ENCODE measurements around the gene ZNF830.

- no peak for TF ChIP-seq POLR2A (IDR thresholded peaks at IDR 0.05; ENCODE audit: low read depth, low read length)
- TF ChIP-seq, protein P1, sequence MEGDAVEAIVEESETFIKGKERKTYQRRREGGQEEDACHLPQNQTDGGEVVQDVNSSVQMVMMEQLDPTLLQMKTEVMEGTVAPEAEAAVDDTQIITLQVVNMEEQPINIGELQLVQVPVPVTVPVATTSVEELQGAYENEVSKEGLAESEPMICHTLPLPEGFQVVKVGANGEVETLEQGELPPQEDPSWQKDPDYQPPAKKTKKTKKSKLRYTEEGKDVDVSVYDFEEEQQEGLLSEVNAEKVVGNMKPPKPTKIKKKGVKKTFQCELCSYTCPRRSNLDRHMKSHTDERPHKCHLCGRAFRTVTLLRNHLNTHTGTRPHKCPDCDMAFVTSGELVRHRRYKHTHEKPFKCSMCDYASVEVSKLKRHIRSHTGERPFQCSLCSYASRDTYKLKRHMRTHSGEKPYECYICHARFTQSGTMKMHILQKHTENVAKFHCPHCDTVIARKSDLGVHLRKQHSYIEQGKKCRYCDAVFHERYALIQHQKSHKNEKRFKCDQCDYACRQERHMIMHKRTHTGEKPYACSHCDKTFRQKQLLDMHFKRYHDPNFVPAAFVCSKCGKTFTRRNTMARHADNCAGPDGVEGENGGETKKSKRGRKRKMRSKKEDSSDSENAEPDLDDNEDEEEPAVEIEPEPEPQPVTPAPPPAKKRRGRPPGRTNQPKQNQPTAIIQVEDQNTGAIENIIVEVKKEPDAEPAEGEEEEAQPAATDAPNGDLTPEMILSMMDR (conservative IDR thresholded peaks at IDR 0.05; ENCODE audit: low read depth, low read length) = no peak
- no peak for TF ChIP-seq CEBPB (IDR thresholded peaks at IDR 0.05; ENCODE audit: low read depth, low read length)
- TF ChIP-seq BHLHE40 (IDR thresholded peaks at IDR 0.05; ENCODE audit: low read depth, low read length) = no peak
- no peak for TF ChIP-seq NFE2L2 (IDR thresholded peaks at IDR 0.05; ENCODE audit: low read depth, low read length)
- no peak for TF ChIP-seq MAFK (IDR thresholded peaks at IDR 0.05; ENCODE audit: low read depth, low read length)
- no peak for TF ChIP-seq RCOR1 (IDR thresholded peaks at IDR 0.05; ENCODE audit: insufficient replicate concordance, low read length)
- no peak for TF ChIP-seq RAD21 (IDR thresholded peaks at IDR 0.05; ENCODE audit: low read length)
- TF ChIP-seq, protein P2, sequence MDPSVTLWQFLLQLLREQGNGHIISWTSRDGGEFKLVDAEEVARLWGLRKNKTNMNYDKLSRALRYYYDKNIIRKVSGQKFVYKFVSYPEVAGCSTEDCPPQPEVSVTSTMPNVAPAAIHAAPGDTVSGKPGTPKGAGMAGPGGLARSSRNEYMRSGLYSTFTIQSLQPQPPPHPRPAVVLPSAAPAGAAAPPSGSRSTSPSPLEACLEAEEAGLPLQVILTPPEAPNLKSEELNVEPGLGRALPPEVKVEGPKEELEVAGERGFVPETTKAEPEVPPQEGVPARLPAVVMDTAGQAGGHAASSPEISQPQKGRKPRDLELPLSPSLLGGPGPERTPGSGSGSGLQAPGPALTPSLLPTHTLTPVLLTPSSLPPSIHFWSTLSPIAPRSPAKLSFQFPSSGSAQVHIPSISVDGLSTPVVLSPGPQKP (IDR thresholded peaks at IDR 0.05; ENCODE audit: borderline replicate concordance, low read depth, low read length) = no peak
- no peak for TF ChIP-seq MXI1 (IDR thresholded peaks at IDR 0.05; ENCODE audit: borderline replicate concordance, low read depth, low read length)
- TF ChIP-seq RFX5 (IDR thresholded peaks at IDR 0.05; ENCODE audit: low read depth, low read length) = no peak
These were observed 36.1 kb downstream of the ZNF830 start for GRCh38 chr17:34997355-34997862.

All from IMR-90 (cell line).